Vagina (tissue), 2 donors: ENCODE data around the gene ZNF664.

ENCODE experiments used
- CTCF ChIP-seq, 3 experiments: fragments of 450-650 bp in 2 of 3; fragments of 200-600 bp in 1 of 3; sonication (generic) in 1 of 3; IDR thresholded peaks; one replicate each; pipeline ENCODE4 v1.5.1; 2017 to 2019; ENCODE audit warnings: antibody characterized with exemption in 3 of 3, mild to moderate bottlenecking in 2 of 3, moderate library complexity in 2 of 3
- POLR2A ChIP-seq, 2 donors: fragments of 450-650 bp; IDR thresholded peaks; one replicate each; pipeline ENCODE4 v1.6.1; 2017; ENCODE audit warnings: antibody characterized with exemption in 2 of 2, mild to moderate bottlenecking in 2 of 2, moderate library complexity in 2 of 2
- POLR2AphosphoS5 ChIP-seq, 2 donors: sonication (generic); formaldehyde crosslinking; IDR thresholded peaks; one replicate each; pipeline ENCODE4 v1.9.0; 2017; ENCODE audit warnings: antibody characterized with exemption in 2 of 2, mild to moderate bottlenecking in 2 of 2, low read depth in 1 of 2; ENCODE audit not compliant: insufficient read depth in 1 of 2

- TF ChIP-seq CTCF (IDR thresholded peaks at IDR 0.05) (no peak), POLR2A (IDR thresholded peaks at IDR 0.05) (no peak), POLR2AphosphoS5 (IDR thresholded peaks at IDR 0.05; ENCODE audit: insufficient read depth in 1 of 2, low read depth in 1 of 2) (no peak)
Observed at GRCh38 chr12:123992118-123992825, 19.3 kb downstream of the ZNF664 start.
